ENCODE results near the gene SPC25. TPM values are rescaled to one million over a fixed set of nuclear protein-coding genes. Genes with fewer than 3 reads are reported as not detected.

Gene SPC25
- total and polyA plus RNA-seq, 9 of the 15 experiments (the other 6 are each of a cell fraction or from before 2014, with no cell fraction given) = 44.8 to 100 (median 75.0) TPM

GRCh38 chr2:168920504-168921157, 30.4 kb upstream of the SPC25 start (continued):
- TF ChIP-seq HBP1 (CRISPR knock-in tag; IDR thresholded peaks at IDR 0.05) (no peak), ZNF140 (CRISPR knock-in tag; IDR thresholded peaks at IDR 0.05) (no peak), RFX1 (IDR thresholded peaks at IDR 0.05) (no peak), POLR3A (IDR thresholded peaks at IDR 0.05; ENCODE audit: borderline replicate concordance, extremely low read depth, insufficient read depth, insufficient read length) (no peak), NCOR1 (IDR thresholded peaks at IDR 0.05) (0 out of 2 replicates have a peak, but pooled peaks have one; percentile 10), ZBTB1 (CRISPR knock-in tag; IDR thresholded peaks at IDR 0.05; ENCODE audit: borderline replicate concordance, low read depth) (no peak), KAT7 (CRISPR knock-in tag; IDR thresholded peaks at IDR 0.05; ENCODE audit: borderline replicate concordance) (no peak), CHD2 (IDR thresholded peaks at IDR 0.05; ENCODE audit: low read depth, low read length) (no peak), EP300 (IDR thresholded peaks at IDR 0.05; ENCODE audit: low read length) (no peak), NCOA4 (IDR thresholded peaks at IDR 0.05; ENCODE audit: partially characterized antibody) (no peak), PREB (CRISPR knock-in tag; IDR thresholded peaks at IDR 0.05) (no peak), HMG20A (CRISPR knock-in tag; conservative IDR thresholded peaks at IDR 0.05) (no peak), RB1 (IDR thresholded peaks at IDR 0.05; ENCODE audit: low read depth) (no peak; the same call in 1 of the 2 replicates), ZNF584 (CRISPR knock-in tag; IDR thresholded peaks at IDR 0.05; ENCODE audit: low read depth) (no peak), AFF4 (CRISPR knock-in tag; IDR thresholded peaks at IDR 0.05) (no peak), CBFA2T2 (conservative IDR thresholded peaks at IDR 0.05) (no peak), ZNF764 (CRISPR knock-in tag; IDR thresholded peaks at IDR 0.05; ENCODE audit: low read depth) (no peak), FOXA3 (CRISPR knock-in tag; conservative IDR thresholded peaks at IDR 0.05 in 1 of 2, IDR thresholded peaks at IDR 0.05 in 1 of 2) (no peak; a peak in 2 of 4 replicates), MAFF (IDR thresholded peaks at IDR 0.05; ENCODE audit: low read length) (0 out of 2 replicates have a peak, but pooled peaks have one; percentile 3), BRD9 (IDR thresholded peaks at IDR 0.05; ENCODE audit: low read depth, partially characterized antibody) (peak; percentile 69), HDAC1 (IDR thresholded peaks at IDR 0.05) (no peak)
- TF ChIP-seq, protein P1, sequence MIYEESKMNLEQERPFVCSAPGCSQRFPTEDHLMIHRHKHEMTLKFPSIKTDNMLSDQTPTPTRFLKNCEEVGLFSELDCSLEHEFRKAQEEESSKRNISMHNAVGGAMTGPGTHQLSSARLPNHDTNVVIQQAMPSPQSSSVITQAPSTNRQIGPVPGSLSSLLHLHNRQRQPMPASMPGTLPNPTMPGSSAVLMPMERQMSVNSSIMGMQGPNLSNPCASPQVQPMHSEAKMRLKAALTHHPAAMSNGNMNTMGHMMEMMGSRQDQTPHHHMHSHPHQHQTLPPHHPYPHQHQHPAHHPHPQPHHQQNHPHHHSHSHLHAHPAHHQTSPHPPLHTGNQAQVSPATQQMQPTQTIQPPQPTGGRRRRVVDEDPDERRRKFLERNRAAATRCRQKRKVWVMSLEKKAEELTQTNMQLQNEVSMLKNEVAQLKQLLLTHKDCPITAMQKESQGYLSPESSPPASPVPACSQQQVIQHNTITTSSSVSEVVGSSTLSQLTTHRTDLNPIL (CRISPR knock-in tag; IDR thresholded peaks at IDR 0.05) = no peak

Data from K562 (cell line).